B cell (primary cell): ENCODE measurements around the gene EPM2A.

Source experiments
- CTCF ChIP-seq: fragments of 200-600 bp; IDR thresholded peaks from one replicate; pipeline ENCODE4 v1.8.0; 2022; ENCODE audit warnings: antibody characterized with exemption, mild to moderate bottlenecking
- EZH2 ChIP-seq: IDR thresholded peaks from 2 replicates; pipeline ENCODE4 v1.6.1; 2012; ENCODE audit warnings: borderline replicate concordance, low read depth, mild to moderate bottlenecking, moderate library complexity, low read length; ENCODE audit not compliant: insufficient read depth, poor library complexity, severe bottlenecking

DNA sequence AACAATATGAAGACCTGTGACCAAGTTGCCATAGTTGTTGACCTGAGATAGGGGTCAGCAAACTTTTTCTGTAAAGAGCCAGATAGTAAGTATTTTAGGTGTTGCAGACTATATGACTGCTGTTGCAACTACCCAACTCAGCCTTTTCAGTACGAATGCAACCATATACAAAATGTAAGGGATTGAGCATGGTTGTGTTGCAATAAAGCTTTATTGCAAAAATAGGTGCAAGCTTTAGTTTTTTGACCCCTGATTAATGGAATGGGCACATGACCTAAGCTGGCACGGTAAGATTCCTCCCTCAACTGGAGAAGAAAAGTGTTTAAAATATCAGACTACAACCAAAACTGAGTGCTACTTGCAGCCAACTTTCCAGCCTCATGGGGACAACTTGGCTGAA is 17.3 kb upstream of the EPM2A start:
- TF ChIP-seq CTCF (no peak), EZH2 (no peak)
